Effector CD4-positive, alpha-beta T cell (primary cell): ENCODE data around the gene TSFM.

Source experiments
- DNase-seq: peaks from one replicate; pipeline ENCODE4 v3.0.0-alpha.2; 2020
- total RNA-seq: gene quantifications from one replicate; lab custom pipeline; 2026; lab: John Stamatoyannopoulos, UW

The TSFM gene
- total RNA-seq, result 1.1 reads per million

GRCh38 chr12:57782608-57783465 is at the start of gene TSFM:
TSFM (plus strand) TSS chr12:57782787; CDS start chr12:57782802, 15 bp downstream.
- peak; percentile 99 for DNase-seq

GRCh38 chr12:57733928-57734327 is 48.7 kb upstream of the TSFM start:
- DNase-seq, result no peak

- no peak for DNase-seq
Measured at GRCh38 chr12:57734591-57734990, 48.0 kb upstream of the TSFM start.

- DNase-seq, result no peak
Measured at GRCh38 chr12:57735198-57735855, 47.3 kb upstream of the TSFM start.

GRCh38 chr12:57735952-57736740 is 46.4 kb upstream of the TSFM start:
- DNase-seq, result no peak

GRCh38 chr12:57736741-57737466 is 45.7 kb upstream of the TSFM start:
- DNase-seq, result no peak

GRCh38 chr12:57737467-57738460 is 44.8 kb upstream of the TSFM start:
- no peak for DNase-seq

- DNase-seq, result no peak
Measured at GRCh38 chr12:57738661-57739237, 43.8 kb upstream of the TSFM start, which contains the start of gene AGAP2. AGAP2 (minus strand) TSS chr12:57738742; CDS start chr12:57738246, 496 bp downstream.

- no peak for DNase-seq
Measured at GRCh38 chr12:57739387-57739786, 43.2 kb upstream of the TSFM start.

GRCh38 chr12:57739914-57740538 is 42.6 kb upstream of the TSFM start:
- DNase-seq, result no peak

GRCh38 chr12:57740656-57741412 is 41.8 kb upstream of the TSFM start:
- DNase-seq, result peak; percentile 75

GRCh38 chr12:57741413-57741789 is 41.2 kb upstream of the TSFM start:
- no peak for DNase-seq

- peak; percentile 68 for DNase-seq
Measured at GRCh38 chr12:57741844-57742738, 40.5 kb upstream of the TSFM start.

- no peak for DNase-seq
Measured at GRCh38 chr12:57743769-57744168, 38.8 kb upstream of the TSFM start.

GRCh38 chr12:57744194-57744776 is 38.3 kb upstream of the TSFM start:
- peak; percentile 64 for DNase-seq

- DNase-seq, result peak; percentile 94
Measured at GRCh38 chr12:57744777-57745484, 37.7 kb upstream of the TSFM start, which contains the start of gene TSPAN31. TSPAN31 (plus strand) TSS chr12:57745039; CDS start chr12:57745155, 116 bp downstream.

- DNase-seq, result no peak
Measured at GRCh38 chr12:57745485-57745881, 37.1 kb upstream of the TSFM start.
